BE2C (cell line): Measurements from ENCODE around the gene HRH1.

ENCODE experiments used
- DNase-seq: peaks from one replicate; pipeline ENCODE4 v3.0.0-alpha.2; 2020
- H3K27me3 ChIP-seq: fragments of 250-450 bp; sonication (Bioruptor Pico); 2 replicates; pipeline ENCODE4 v1.5.1; 2020; ENCODE audit warnings: mild to moderate bottlenecking
- H3K36me3 ChIP-seq: fragments of 250-450 bp; sonication (Bioruptor Pico); 2 replicates; pipeline ENCODE4 v1.5.1; 2020; ENCODE audit warnings: mild to moderate bottlenecking
- H3K4me1 ChIP-seq: fragments of 250-450 bp; sonication (Bioruptor Pico); 2 replicates; pipeline ENCODE4 v1.5.1; 2020
- H3K4me3 ChIP-seq: 2 replicates; pipeline ENCODE4 v1.5.1; 2011; ENCODE audit warnings: low read depth, low read length
- H3K9me3 ChIP-seq: fragments of 250-450 bp; sonication (Bioruptor Pico); 2 replicates; pipeline ENCODE4 v1.5.1; 2020
- CTCF ChIP-seq: IDR thresholded peaks from 2 replicates; pipeline ENCODE4 v1.5.1; 2012; ENCODE audit warnings: mild to moderate bottlenecking, low read depth, low read length

HRH1 gene

GRCh38 chr3:11290743-11291680 is 136.7 kb downstream of the HRH1 start:
- no peaks in the 10 kb centered on the region for H3K4me1 ChIP-seq
- no peak overlapping the region for H3K4me3 ChIP-seq
- H3K9me3 ChIP-seq, result no peaks in the 10 kb centered on the region
- no peak for DNase-seq
- no peak for TF ChIP-seq CTCF
- no peaks in the 10 kb centered on the region for H3K36me3 ChIP-seq
- H3K27me3 ChIP-seq, result no peaks in the 10 kb centered on the region

GRCh38 chr3:11291808-11292207 is 137.5 kb downstream of the HRH1 start:
- Histone ChIP-seq H3K9me3 (no peaks in the 10 kb centered on the region), H3K27me3 (no peaks in the 10 kb centered on the region), H3K4me3 (no peak overlapping the region), H3K36me3 (no peaks in the 10 kb centered on the region), H3K4me1 (no peaks in the 10 kb centered on the region)
- no peak for DNase-seq
- TF ChIP-seq CTCF, result no peak

- no peak overlapping the region for H3K4me3 ChIP-seq
- DNase-seq, result no peak
- no peaks in the 10 kb centered on the region for H3K36me3 ChIP-seq
- no peak for TF ChIP-seq CTCF
- H3K4me1 ChIP-seq, result no peaks in the 10 kb centered on the region
- no peaks in the 10 kb centered on the region for H3K9me3 ChIP-seq
- no peaks in the 10 kb centered on the region for H3K27me3 ChIP-seq
Measured at GRCh38 chr3:11297126-11297525, 142.8 kb downstream of the HRH1 start.

GRCh38 chr3:11300970-11301369 is 146.7 kb downstream of the HRH1 start:
- H3K4me3 ChIP-seq, result no peak overlapping the region
- H3K36me3 ChIP-seq, result no peaks in the 10 kb centered on the region
- no peak for DNase-seq
- no peaks in the 10 kb centered on the region for H3K4me1 ChIP-seq
- no peak for TF ChIP-seq CTCF
- H3K9me3 ChIP-seq, result no peaks in the 10 kb centered on the region
- H3K27me3 ChIP-seq, result no peaks in the 10 kb centered on the region

GRCh38 chr3:11302444-11302843 is 148.2 kb downstream of the HRH1 start:
- Histone ChIP-seq H3K27me3 (no peaks in the 10 kb centered on the region), H3K4me3 (no peak overlapping the region), H3K4me1 (no peaks in the 10 kb centered on the region), H3K36me3 (no peaks in the 10 kb centered on the region), H3K9me3 (no peaks in the 10 kb centered on the region)
- DNase-seq, result no peak
- no peak for TF ChIP-seq CTCF

- Histone ChIP-seq H3K36me3 (no peaks in the 10 kb centered on the region), H3K4me1 (no peaks in the 10 kb centered on the region), H3K4me3 (no peak overlapping the region), H3K9me3 (no peaks in the 10 kb centered on the region), H3K27me3 (no peaks in the 10 kb centered on the region)
- no peak for TF ChIP-seq CTCF
- DNase-seq, result no peak
Measured at GRCh38 chr3:11304175-11304574, 149.9 kb downstream of the HRH1 start.
